ENCODE data around the gene RERE.

DNA sequence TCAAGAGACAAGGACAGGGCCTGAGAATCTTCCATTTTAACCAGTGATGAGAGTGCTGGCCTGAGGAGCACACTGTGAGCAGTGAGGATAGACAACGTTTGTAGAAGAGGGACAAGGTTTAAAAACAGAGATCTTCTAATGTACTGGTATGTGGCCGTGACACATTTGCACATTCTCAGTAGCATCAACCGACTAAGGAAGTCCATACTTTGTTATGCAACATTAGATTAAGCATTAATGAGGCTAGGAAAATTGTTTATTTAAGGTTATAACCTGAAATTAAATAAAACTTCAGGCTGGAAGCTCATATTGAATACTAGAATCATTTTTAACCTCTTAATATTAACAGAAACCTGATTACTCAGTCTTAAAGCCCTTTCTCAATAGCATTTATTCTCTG lies 400.6 kb downstream of the RERE start:
- TF ChIP-seq, protein P1, sequence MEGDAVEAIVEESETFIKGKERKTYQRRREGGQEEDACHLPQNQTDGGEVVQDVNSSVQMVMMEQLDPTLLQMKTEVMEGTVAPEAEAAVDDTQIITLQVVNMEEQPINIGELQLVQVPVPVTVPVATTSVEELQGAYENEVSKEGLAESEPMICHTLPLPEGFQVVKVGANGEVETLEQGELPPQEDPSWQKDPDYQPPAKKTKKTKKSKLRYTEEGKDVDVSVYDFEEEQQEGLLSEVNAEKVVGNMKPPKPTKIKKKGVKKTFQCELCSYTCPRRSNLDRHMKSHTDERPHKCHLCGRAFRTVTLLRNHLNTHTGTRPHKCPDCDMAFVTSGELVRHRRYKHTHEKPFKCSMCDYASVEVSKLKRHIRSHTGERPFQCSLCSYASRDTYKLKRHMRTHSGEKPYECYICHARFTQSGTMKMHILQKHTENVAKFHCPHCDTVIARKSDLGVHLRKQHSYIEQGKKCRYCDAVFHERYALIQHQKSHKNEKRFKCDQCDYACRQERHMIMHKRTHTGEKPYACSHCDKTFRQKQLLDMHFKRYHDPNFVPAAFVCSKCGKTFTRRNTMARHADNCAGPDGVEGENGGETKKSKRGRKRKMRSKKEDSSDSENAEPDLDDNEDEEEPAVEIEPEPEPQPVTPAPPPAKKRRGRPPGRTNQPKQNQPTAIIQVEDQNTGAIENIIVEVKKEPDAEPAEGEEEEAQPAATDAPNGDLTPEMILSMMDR (IDR thresholded peaks at IDR 0.05; ENCODE audit: insufficient read depth, low read length, poor library complexity, severe bottlenecking), result no peak
- no peak for TF ChIP-seq EZH2phosphoT487 (conservative IDR thresholded peaks at IDR 0.05; ENCODE audit: low read length)

Measured in SU-DHL-6 (cell line).